Right lobe of liver (tissue), 4 donors: ENCODE measurements around the gene BDKRB2.

ENCODE experiments used
- POLR2A ChIP-seq: fragments of 450-650 bp; IDR thresholded peaks from one replicate; pipeline ENCODE4 v1.6.1; 2017; ENCODE audit warnings: antibody characterized with exemption, mild to moderate bottlenecking
- TF ChIP-seq, protein P1 (sequence below), 4 donors: fragments of 200-600 bp in 3 of 4; fragments of 450-650 bp in 1 of 4; IDR thresholded peaks; one replicate each; pipeline versions ENCODE4 v1.5.1 to v1.8.0; 2016 to 2022; ENCODE audit warnings: antibody characterized with exemption in 4 of 4, mild to moderate bottlenecking in 2 of 4
- donor health status: DM: no; HTN: no; CAD: no.
- donor health status: DM: no; HTN: no; CAD: no.
- donor health status: DM: no; HTN: yes; CAD: no.

GRCh38 chr14:96161636-96162035 is 43.0 kb upstream of the BDKRB2 start:
- TF ChIP-seq, protein P1, sequence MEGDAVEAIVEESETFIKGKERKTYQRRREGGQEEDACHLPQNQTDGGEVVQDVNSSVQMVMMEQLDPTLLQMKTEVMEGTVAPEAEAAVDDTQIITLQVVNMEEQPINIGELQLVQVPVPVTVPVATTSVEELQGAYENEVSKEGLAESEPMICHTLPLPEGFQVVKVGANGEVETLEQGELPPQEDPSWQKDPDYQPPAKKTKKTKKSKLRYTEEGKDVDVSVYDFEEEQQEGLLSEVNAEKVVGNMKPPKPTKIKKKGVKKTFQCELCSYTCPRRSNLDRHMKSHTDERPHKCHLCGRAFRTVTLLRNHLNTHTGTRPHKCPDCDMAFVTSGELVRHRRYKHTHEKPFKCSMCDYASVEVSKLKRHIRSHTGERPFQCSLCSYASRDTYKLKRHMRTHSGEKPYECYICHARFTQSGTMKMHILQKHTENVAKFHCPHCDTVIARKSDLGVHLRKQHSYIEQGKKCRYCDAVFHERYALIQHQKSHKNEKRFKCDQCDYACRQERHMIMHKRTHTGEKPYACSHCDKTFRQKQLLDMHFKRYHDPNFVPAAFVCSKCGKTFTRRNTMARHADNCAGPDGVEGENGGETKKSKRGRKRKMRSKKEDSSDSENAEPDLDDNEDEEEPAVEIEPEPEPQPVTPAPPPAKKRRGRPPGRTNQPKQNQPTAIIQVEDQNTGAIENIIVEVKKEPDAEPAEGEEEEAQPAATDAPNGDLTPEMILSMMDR (IDR thresholded peaks at IDR 0.05) = no peak
- TF ChIP-seq POLR2A = no peak
